H9 (cell line): ENCODE measurements around the gene MDH1. TPM values are rescaled to one million over a fixed set of nuclear protein-coding genes. Genes with fewer than 3 reads are reported as not detected.
A peak's percentile ranks its signal among the peaks of the same experiment; 100 is the strongest.

Source experiments
- DNase-seq: peaks from one replicate; pipeline ENCODE4 v3.0.0-alpha.2; 2017
- H2AFZ ChIP-seq: one replicate; pipeline ENCODE4 v1.6.1; 2013; ENCODE audit warnings: mild to moderate bottlenecking, low read length, control low read depth, moderate library complexity
- H2AK5ac ChIP-seq: 2 replicates; pipeline ENCODE4 v1.6.1; 2013; ENCODE audit warnings: low read length, control low read depth, mixed read lengths; ENCODE audit not compliant: insufficient read length
- H2BK120ac ChIP-seq: one replicate; pipeline ENCODE4 v1.6.1; 2013; ENCODE audit warnings: low read depth, mild to moderate bottlenecking, low read length, control low read depth, inconsistent platforms; ENCODE audit not compliant: poor library complexity, severe bottlenecking
- H2BK12ac ChIP-seq: 2 replicates; pipeline ENCODE4 v1.6.1; 2013; ENCODE audit warnings: low read length, control low read depth, mixed read lengths, low read depth; ENCODE audit not compliant: insufficient read length
- H2BK15ac ChIP-seq: 2 replicates; pipeline ENCODE4 v1.6.1; 2013; ENCODE audit warnings: low read depth, low read length, control low read depth
- H2BK20ac ChIP-seq: one replicate; pipeline ENCODE4 v1.6.1; 2013; ENCODE audit warnings: low read depth, mild to moderate bottlenecking, low read length, control low read depth, inconsistent platforms; ENCODE audit not compliant: poor library complexity, severe bottlenecking
- H2BK5ac ChIP-seq: 2 replicates; pipeline ENCODE4 v1.6.1; 2013; ENCODE audit warnings: low read length, control low read depth, mixed read lengths; ENCODE audit not compliant: insufficient read length
- H3K14ac ChIP-seq: 2 replicates; pipeline ENCODE4 v1.6.1; 2013; ENCODE audit warnings: low read length, control low read depth; ENCODE audit not compliant: insufficient read depth
- H3K18ac ChIP-seq: 2 replicates; pipeline ENCODE4 v1.6.1; 2013; ENCODE audit warnings: low read depth, mild to moderate bottlenecking, mixed read lengths, low read length, control low read depth; ENCODE audit not compliant: insufficient read length
- H3K23ac ChIP-seq: 2 replicates; pipeline ENCODE4 v1.6.1; 2013; ENCODE audit warnings: low read length, control low read depth, mixed read lengths, low read depth; ENCODE audit not compliant: insufficient read length
- H3K23me2 ChIP-seq: 2 replicates; pipeline ENCODE4 v1.6.1; 2013; ENCODE audit warnings: low read depth, mild to moderate bottlenecking, mixed read lengths, low read length, control low read depth; ENCODE audit not compliant: insufficient read length, poor library complexity, severe bottlenecking
- H3K27ac ChIP-seq: 2 replicates; pipeline ENCODE4 v1.5.1; 2013; ENCODE audit warnings: low read length, control low read depth, mixed read lengths, low read depth; ENCODE audit not compliant: insufficient read length
- H3K27me3 ChIP-seq: 2 replicates; pipeline ENCODE4 v1.6.1; 2013; ENCODE audit warnings: low read length, control low read depth, inconsistent platforms; ENCODE audit not compliant: insufficient read depth
- H3K4ac ChIP-seq: 2 replicates; pipeline ENCODE4 v1.6.1; 2013; ENCODE audit warnings: low read depth, mild to moderate bottlenecking, control low read depth, inconsistent platforms, low read length, moderate library complexity
- H3K4me1 ChIP-seq: 2 replicates; pipeline ENCODE4 v1.6.1; 2013; ENCODE audit warnings: low read length, control low read depth, inconsistent platforms; ENCODE audit not compliant: insufficient read depth
- H3K4me2 ChIP-seq: 2 replicates; pipeline ENCODE4 v1.6.1; 2013; ENCODE audit warnings: low read length, control low read depth, mixed read lengths; ENCODE audit not compliant: insufficient read length, insufficient read depth
- H3K56ac ChIP-seq: 2 replicates; pipeline ENCODE4 v1.6.1; 2013; ENCODE audit warnings: low read depth, mild to moderate bottlenecking, mixed read lengths, low read length, control low read depth; ENCODE audit not compliant: insufficient read length
- H3K79me1 ChIP-seq: 2 replicates; pipeline ENCODE4 v1.6.1; 2013; ENCODE audit warnings: low read depth, mild to moderate bottlenecking, moderate library complexity, low read length, control low read depth, inconsistent platforms; ENCODE audit not compliant: insufficient read depth, poor library complexity, severe bottlenecking
- H3K79me2 ChIP-seq: 2 replicates; pipeline ENCODE4 v1.6.1; 2013; ENCODE audit warnings: low read length, control low read depth, inconsistent platforms; ENCODE audit not compliant: insufficient read depth
- H3K9ac ChIP-seq: 2 replicates; pipeline ENCODE4 v1.6.1; 2013; ENCODE audit warnings: low read length, control low read depth, mixed read lengths; ENCODE audit not compliant: insufficient read length; ENCODE audit errors: extremely low read depth
- H3K9me3 ChIP-seq: one replicate; pipeline ENCODE4 v1.6.1; 2013; ENCODE audit warnings: low read depth, low read length, inconsistent platforms; ENCODE audit not compliant: control insufficient read depth
- H3T11ph ChIP-seq: one replicate; pipeline ENCODE4 v1.6.1; 2013; ENCODE audit warnings: mild to moderate bottlenecking, low read length, control low read depth, inconsistent platforms
- H4K20me1 ChIP-seq: one replicate; pipeline ENCODE4 v1.6.1; 2013; ENCODE audit not compliant: control insufficient read depth, insufficient read length, insufficient read depth
- H4K5ac ChIP-seq: 2 replicates; pipeline ENCODE4 v1.6.1; 2013; ENCODE audit warnings: low read depth, mild to moderate bottlenecking, mixed read lengths, low read length, control low read depth; ENCODE audit not compliant: insufficient read length
- H4K8ac ChIP-seq: replicated peaks from 2 replicates; pipeline ENCODE4 v1.6.1; 2013; ENCODE audit warnings: low read length, control low read depth, mixed read lengths, low read depth; ENCODE audit not compliant: insufficient read length
- H4K91ac ChIP-seq: 2 replicates; pipeline ENCODE4 v1.6.1; 2013; ENCODE audit warnings: low read depth, mild to moderate bottlenecking, moderate library complexity, mixed read lengths, low read length, control low read depth; ENCODE audit not compliant: insufficient read length
- H3K27ac Mint-ChIP-seq, 3 experiments: 2 replicates in 2 of 3; 3 replicates in 1 of 3; pipeline ENCODE4 v1.8.0; 2020 to 2021; ENCODE audit warnings: mixed read lengths in 3 of 3, mild to moderate bottlenecking in 1 of 3, moderate library complexity in 1 of 3
- H3K27me3 Mint-ChIP-seq: 2 replicates; pipeline ENCODE4 v1.8.0; 2021; ENCODE audit warnings: low read depth, mild to moderate bottlenecking, moderate library complexity, mixed read lengths
- H3K36me3 Mint-ChIP-seq, 3 experiments: 2 replicates in 2 of 3; 3 replicates in 1 of 3; pipeline ENCODE4 v1.8.0; 2020 to 2021; ENCODE audit warnings: low read depth in 3 of 3, mixed read lengths in 3 of 3; ENCODE audit not compliant: insufficient read depth in 1 of 3
- H3K4me1 Mint-ChIP-seq, 2 experiments: 2 replicates each; pipeline ENCODE4 v1.8.0; 2020; ENCODE audit warnings: mixed read lengths in 2 of 2
- H3K4me3 Mint-ChIP-seq, 2 experiments: 2 replicates in 1 of 2; 3 replicates in 1 of 2; pipeline ENCODE4 v1.8.0; 2020 to 2021; ENCODE audit warnings: mild to moderate bottlenecking in 2 of 2, mixed read lengths in 2 of 2, moderate library complexity in 1 of 2
- H3K9me3 Mint-ChIP-seq, 2 experiments: 2 replicates in 1 of 2; 3 replicates in 1 of 2; pipeline ENCODE4 v1.8.0; 2020; ENCODE audit warnings: mild to moderate bottlenecking in 2 of 2, mixed read lengths in 2 of 2, moderate library complexity in 1 of 2
- WGBS: extraction: QIAGEN DNeasy Blood & Tissue Kit; methylation state at CpG from one replicate; pipeline ENCODE4 v1.1.7; 2013; ENCODE audit warnings: missing lambda C conversion rate, low lambda C conversion rate, mixed read lengths; ENCODE audit not compliant: insufficient read length; ENCODE audit errors: extremely low coverage; 5-methylcytosine and 5-hydroxymethylcytosine counted together
- total RNA-seq: library from RNA; stranded (reverse); gene quantifications from 2 replicates; pipeline ENCODE4 v1.2.1, GENCODE V29; 2021
- TF ChIP-seq, protein P1 (sequence below): fragments of 200-600 bp; sonication (generic); conservative IDR thresholded peaks from 3 replicates; pipeline ENCODE4 v1.8.0; 2021; ENCODE audit warnings: antibody characterized with exemption, mild to moderate bottlenecking

MDH1 gene
- total RNA-seq, 1 experiment from 2014 or later = 324 TPM

DNA sequence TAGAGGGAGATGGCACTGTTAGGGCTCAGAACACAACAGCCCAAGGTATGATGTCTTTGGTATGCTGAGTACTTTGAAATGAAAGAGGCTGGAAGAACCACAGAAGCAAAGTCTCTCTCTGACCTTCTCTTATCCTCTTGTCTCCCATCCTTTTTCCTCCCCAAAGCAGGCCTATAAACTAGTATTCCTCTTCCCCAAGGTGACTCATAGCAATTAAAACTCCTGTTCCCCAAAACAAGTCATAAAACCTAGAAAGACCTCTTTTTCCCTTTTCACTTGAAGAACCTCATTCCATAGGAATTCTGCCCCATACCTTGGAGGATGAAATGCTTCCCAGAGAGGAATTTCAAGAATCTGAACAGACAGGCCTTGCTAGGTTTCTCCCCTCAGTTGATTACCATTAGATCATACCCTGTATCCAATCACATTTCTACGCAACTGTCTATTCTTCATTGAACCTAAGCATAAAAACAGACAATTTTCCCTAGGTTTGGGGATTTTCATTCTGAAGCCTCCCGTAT lies 25.7 kb downstream of the MDH1 start:
- no peak for DNase-seq
- H3T11ph ChIP-seq = peak overlapping the region; percentile 90
- no peak overlapping the region for H4K8ac ChIP-seq
- H4K20me1 ChIP-seq = no peaks in the 10 kb centered on the region
- H2BK12ac ChIP-seq = peak overlapping the region; percentile 88
- H3K27ac ChIP-seq = peak overlapping the region; percentile 100
- H4K5ac ChIP-seq = peak overlapping the region; percentile 88
- H2BK20ac ChIP-seq = no peak overlapping the region
- H3K9me3 ChIP-seq = no peaks in the 10 kb centered on the region
- H3K18ac ChIP-seq = peak overlapping the region; percentile 90
- peak overlapping the region; percentile 77 for H3K9ac ChIP-seq
- H3K27me3 Mint-ChIP-seq = no peaks in the 10 kb centered on the region
- H3K4me2 ChIP-seq = peak overlapping the region; percentile 52
- H3K79me2 ChIP-seq = no peaks in the 10 kb centered on the region
- no peaks in the 10 kb centered on the region for H3K27me3 ChIP-seq
- no peak overlapping the region for H3K23ac ChIP-seq
- peak overlapping the region; percentile 6 for H2AK5ac ChIP-seq
- peaks cover 16% of the 10 kb centered on the region; the same call in 1 of the 2 replicates for H3K4me1 ChIP-seq
- peaks cover 82 to 93% of the 10 kb centered on the region in 2 experiments for H3K4me1 Mint-ChIP-seq
- peak overlapping the region; percentile 59 to 73 for H3K4me3 Mint-ChIP-seq
- peak overlapping the region; percentile 98 to 99 (median 99) for H3K27ac Mint-ChIP-seq
- peak overlapping the region; percentile 82; the same call in 1 of the 2 replicates for H3K14ac ChIP-seq
- peak overlapping the region; percentile 29 for H4K91ac ChIP-seq
- peaks cover 3 to 9% of the 10 kb centered on the region in 2 experiments; a peak in 3 of 5 replicates for H3K9me3 Mint-ChIP-seq
- H3K79me1 ChIP-seq = no peaks in the 10 kb centered on the region
- TF ChIP-seq, protein P1, sequence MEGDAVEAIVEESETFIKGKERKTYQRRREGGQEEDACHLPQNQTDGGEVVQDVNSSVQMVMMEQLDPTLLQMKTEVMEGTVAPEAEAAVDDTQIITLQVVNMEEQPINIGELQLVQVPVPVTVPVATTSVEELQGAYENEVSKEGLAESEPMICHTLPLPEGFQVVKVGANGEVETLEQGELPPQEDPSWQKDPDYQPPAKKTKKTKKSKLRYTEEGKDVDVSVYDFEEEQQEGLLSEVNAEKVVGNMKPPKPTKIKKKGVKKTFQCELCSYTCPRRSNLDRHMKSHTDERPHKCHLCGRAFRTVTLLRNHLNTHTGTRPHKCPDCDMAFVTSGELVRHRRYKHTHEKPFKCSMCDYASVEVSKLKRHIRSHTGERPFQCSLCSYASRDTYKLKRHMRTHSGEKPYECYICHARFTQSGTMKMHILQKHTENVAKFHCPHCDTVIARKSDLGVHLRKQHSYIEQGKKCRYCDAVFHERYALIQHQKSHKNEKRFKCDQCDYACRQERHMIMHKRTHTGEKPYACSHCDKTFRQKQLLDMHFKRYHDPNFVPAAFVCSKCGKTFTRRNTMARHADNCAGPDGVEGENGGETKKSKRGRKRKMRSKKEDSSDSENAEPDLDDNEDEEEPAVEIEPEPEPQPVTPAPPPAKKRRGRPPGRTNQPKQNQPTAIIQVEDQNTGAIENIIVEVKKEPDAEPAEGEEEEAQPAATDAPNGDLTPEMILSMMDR = no peak
- WGBS = no CpG with 5 or more reads among the region's 2 CpGs
- H2BK15ac ChIP-seq = no peak overlapping the region
- peaks cover 8 to 40% (median 12%) of the 10 kb centered on the region in 3 experiments; a peak in 6 of 7 replicates for H3K36me3 Mint-ChIP-seq
- no peak overlapping the region for H2AFZ ChIP-seq
- H3K23me2 ChIP-seq = peaks cover 6% of the 10 kb centered on the region
- H2BK5ac ChIP-seq = peak overlapping the region; percentile 94
- H3K4ac ChIP-seq = peak overlapping the region; percentile 54; the same call in 1 of the 2 replicates
- H3K56ac ChIP-seq = peak overlapping the region; percentile 97
- peak overlapping the region; percentile 54 for H2BK120ac ChIP-seq
